Measurements from ENCODE around the gene HBG1.

The HBG1 gene

GRCh38 chr11:5224538-5225479, 24.8 kb downstream of the HBG1 start:
- DNase-seq, result no peak

- no peak for DNase-seq
Observed at GRCh38 chr11:5223686-5224085, 26.0 kb downstream of the HBG1 start.

- no peak for DNase-seq
Observed at GRCh38 chr11:5223146-5223545, 26.5 kb downstream of the HBG1 start.

- no peak for DNase-seq
Observed at GRCh38 chr11:5210376-5210885, 39.2 kb downstream of the HBG1 start.

- DNase-seq, result no peak
Observed at GRCh38 chr11:5204787-5205186, 44.9 kb downstream of the HBG1 start.

GRCh38 chr11:5203366-5203765, 46.3 kb downstream of the HBG1 start:
- no peak for DNase-seq

- DNase-seq, result no peak
Observed at GRCh38 chr11:5200582-5200981, 49.1 kb downstream of the HBG1 start, which contains the start of gene OR51V1. OR51V1 (minus strand) TSS chr11:5200682; CDS start chr11:5200682, 0 bp downstream.

GRCh38 chr11:5198285-5198684, 51.4 kb downstream of the HBG1 start:
- no peak for DNase-seq
